ENCODE results near the gene DDIAS. TPM values are rescaled to one million over a fixed set of nuclear protein-coding genes. Genes with fewer than 3 reads are reported as not detected.

The DDIAS gene
- total and polyA plus RNA-seq, 2 donors (not counting 1 experiment from before 2014, with no cell fraction given): 1.7 to 3.3 TPM

DNA sequence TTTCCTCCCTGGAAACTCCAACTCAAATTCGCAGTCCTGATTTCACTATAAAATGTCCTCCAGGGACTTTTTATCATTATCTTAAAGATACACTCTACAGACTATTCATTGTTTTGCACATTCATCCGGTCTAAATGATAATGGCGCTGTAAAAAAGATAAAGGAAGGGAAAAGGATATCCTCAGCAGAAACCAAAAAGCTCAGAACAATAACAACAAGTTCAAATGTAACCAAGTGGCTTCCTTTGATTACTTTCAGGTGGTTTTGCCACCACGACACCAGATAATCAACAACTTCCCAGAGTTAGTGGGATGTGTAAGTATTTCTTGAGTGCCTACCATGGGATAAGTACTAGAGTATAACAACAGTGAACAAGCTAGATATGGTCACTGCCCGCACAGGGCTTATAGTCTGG, 27.6 kb upstream of the DDIAS start:
- Histone ChIP-seq H3K9me3 (ENCODE audit: control extremely low read depth in 1 of 3, control insufficient read depth in 2 of 3, insufficient read depth in 1 of 3, low read length in 2 of 3) (peaks cover 0 to 8% (median 3%) of the 10 kb centered on the region in 3 donors), H3K9ac (ENCODE audit: low read length) (no peak overlapping the region), H3K27me3 (replicated peaks in 1 of 4; ENCODE audit: control extremely low read depth in 1 of 4, control insufficient read depth in 3 of 4, insufficient read depth in 4 of 4, low read length in 3 of 4) (no peaks in the 10 kb centered on the region), H3K4me3 (ENCODE audit: control extremely low read depth in 1 of 5, extremely low read depth in 1 of 5, insufficient read depth in 1 of 5, low read depth in 2 of 5, low read length in 4 of 5) (no peak overlapping the region), H3K4me1 (ENCODE audit: control insufficient read depth in 2 of 2, insufficient read depth in 2 of 2, low read length in 2 of 2) (no peaks in the 10 kb centered on the region), H3K4me2 (replicated peaks; ENCODE audit: low read depth, low read length, poor library complexity, severe bottlenecking) (no peak overlapping the region), H2AFZ (ENCODE audit: insufficient read depth, low read depth, low read length, poor library complexity, severe bottlenecking) (no peak overlapping the region), H3K36me3 (replicated peaks in 1 of 2; ENCODE audit: control extremely low read depth in 1 of 2, control insufficient read depth in 1 of 2, extremely low read depth in 1 of 2, insufficient read depth in 2 of 2, low read length in 1 of 2) (no peaks in the 10 kb centered on the region), H3K79me2 (ENCODE audit: control insufficient read depth, insufficient read depth, low read length) (peaks cover 33% of the 10 kb centered on the region), H3K27ac (ENCODE audit: low read length in 2 of 2) (no peak overlapping the region), H4K20me1 (ENCODE audit: control insufficient read depth, insufficient read depth, low read length, poor library complexity, severe bottlenecking) (peaks cover 19% of the 10 kb centered on the region)
- Mint-ChIP-seq H3K4me3 (no peak overlapping the region), H3K27me3 (no peaks in the 10 kb centered on the region), H3K27ac (no peak overlapping the region), H3K9me3 (ENCODE audit: insufficient read depth) (no peaks in the 10 kb centered on the region), H3K4me1 (peaks cover 4% of the 10 kb centered on the region)
- no peak for TF ChIP-seq EZH2 (IDR thresholded peaks at IDR 0.05; ENCODE audit: borderline replicate concordance, insufficient read depth, low read depth, low read length, poor library complexity, severe bottlenecking)
- TF ChIP-seq, protein P1, sequence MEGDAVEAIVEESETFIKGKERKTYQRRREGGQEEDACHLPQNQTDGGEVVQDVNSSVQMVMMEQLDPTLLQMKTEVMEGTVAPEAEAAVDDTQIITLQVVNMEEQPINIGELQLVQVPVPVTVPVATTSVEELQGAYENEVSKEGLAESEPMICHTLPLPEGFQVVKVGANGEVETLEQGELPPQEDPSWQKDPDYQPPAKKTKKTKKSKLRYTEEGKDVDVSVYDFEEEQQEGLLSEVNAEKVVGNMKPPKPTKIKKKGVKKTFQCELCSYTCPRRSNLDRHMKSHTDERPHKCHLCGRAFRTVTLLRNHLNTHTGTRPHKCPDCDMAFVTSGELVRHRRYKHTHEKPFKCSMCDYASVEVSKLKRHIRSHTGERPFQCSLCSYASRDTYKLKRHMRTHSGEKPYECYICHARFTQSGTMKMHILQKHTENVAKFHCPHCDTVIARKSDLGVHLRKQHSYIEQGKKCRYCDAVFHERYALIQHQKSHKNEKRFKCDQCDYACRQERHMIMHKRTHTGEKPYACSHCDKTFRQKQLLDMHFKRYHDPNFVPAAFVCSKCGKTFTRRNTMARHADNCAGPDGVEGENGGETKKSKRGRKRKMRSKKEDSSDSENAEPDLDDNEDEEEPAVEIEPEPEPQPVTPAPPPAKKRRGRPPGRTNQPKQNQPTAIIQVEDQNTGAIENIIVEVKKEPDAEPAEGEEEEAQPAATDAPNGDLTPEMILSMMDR (IDR thresholded peaks at IDR 0.05): no peak
- WGBS (ENCODE audit: insufficient coverage): 60% methylated on average over 1 of the region's 5 CpGs
- CTCF ChIA-PET: interaction anchor here (1.5 kb wide), 1 partner anchor 377 kb away, joined by 3 read pairs; no protein-coding TSS in a partner anchor
- POLR2A ChIA-PET: no interaction called here
- DNase-seq (no peak), ATAC-seq (ENCODE audit: low read depth) (no peak)
- intact Hi-C loops (cut with micrococcal nuclease): no loop called here

DNA sequence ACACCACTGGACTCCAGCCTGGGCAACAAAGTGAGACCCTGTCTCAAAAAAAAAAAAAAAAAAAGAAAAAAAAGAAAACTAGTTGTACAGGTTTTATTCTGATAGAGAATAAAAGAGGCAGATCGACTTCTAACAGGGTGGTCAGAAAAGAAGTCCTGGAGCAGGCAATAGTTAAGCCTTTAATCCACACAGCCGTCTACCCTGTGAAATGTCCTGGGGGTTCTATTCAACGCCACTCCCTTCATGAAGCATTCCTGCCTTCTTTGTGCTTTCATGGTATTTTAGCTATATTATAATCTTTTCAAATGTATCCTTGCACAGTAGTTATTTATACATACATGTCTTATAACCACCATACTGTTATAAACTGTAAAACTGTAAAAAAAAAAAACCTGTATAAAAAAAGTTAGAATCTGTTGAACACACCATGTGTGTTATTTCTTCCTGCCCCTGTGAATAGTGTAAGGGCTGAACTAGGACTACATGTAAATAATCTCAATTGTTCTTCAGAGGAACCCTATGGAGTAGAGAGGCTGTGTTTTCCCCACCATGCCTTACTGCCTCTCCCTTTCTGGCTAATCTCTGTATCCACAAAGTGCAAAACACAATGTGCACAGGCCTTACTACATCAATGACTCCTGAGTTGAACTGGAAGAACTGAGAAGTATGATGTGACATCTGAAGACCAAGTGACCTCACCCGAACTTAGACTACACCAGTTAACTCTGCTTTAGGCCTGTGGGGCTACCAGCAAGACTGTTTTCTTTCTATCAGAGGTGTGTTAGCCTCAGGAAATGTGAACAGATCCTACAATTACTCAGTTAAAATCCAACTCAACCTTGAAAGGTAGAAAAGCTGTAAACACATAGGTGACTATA, 26.7 kb upstream of the DDIAS start:
- ATAC-seq (ENCODE audit: low read depth) (no peak), DNase-seq (no peak)
- ChIA-PET POLR2A (no interaction called here), CTCF (interaction anchor here (0.8 to 1.5 kb wide), 2 partner anchors 376 to 940 kb away, joined by 3 to 5 read pairs; no protein-coding TSS in a partner anchor)
- H3K27me3 ChIP-seq (replicated peaks in 1 of 4; ENCODE audit: control extremely low read depth in 1 of 4, control insufficient read depth in 3 of 4, insufficient read depth in 4 of 4, low read length in 3 of 4): no peaks in the 10 kb centered on the region
- H3K9me3 Mint-ChIP-seq (ENCODE audit: insufficient read depth): peaks cover 2% of the 10 kb centered on the region
- H3K9me3 ChIP-seq (ENCODE audit: control extremely low read depth in 1 of 3, control insufficient read depth in 2 of 3, insufficient read depth in 1 of 3, low read length in 2 of 3): peaks cover 0 to 8% (median 3%) of the 10 kb centered on the region in 3 donors
- peaks cover 0 to 3% of the 10 kb centered on the region in 2 experiments for H3K36me3 ChIP-seq (replicated peaks in 1 of 2; ENCODE audit: control extremely low read depth in 1 of 2, control insufficient read depth in 1 of 2, extremely low read depth in 1 of 2, insufficient read depth in 2 of 2, low read length in 1 of 2)
- H3K27ac Mint-ChIP-seq: no peak overlapping the region
- no peak overlapping the region for H3K27ac ChIP-seq (ENCODE audit: low read length in 2 of 2)
- H2AFZ ChIP-seq (ENCODE audit: insufficient read depth, low read depth, low read length, poor library complexity, severe bottlenecking): no peak overlapping the region
- H3K4me1 ChIP-seq (ENCODE audit: control insufficient read depth in 2 of 2, insufficient read depth in 2 of 2, low read length in 2 of 2): no peaks in the 10 kb centered on the region
- no peak overlapping the region for H3K9ac ChIP-seq (ENCODE audit: low read length)
- no peaks in the 10 kb centered on the region for H3K27me3 Mint-ChIP-seq
- H3K79me2 ChIP-seq (ENCODE audit: control insufficient read depth, insufficient read depth, low read length): peaks cover 33% of the 10 kb centered on the region
- H3K4me3 ChIP-seq (ENCODE audit: control extremely low read depth in 1 of 5, extremely low read depth in 1 of 5, insufficient read depth in 1 of 5, low read depth in 2 of 5, low read length in 4 of 5): no peak overlapping the region
- no peak for TF ChIP-seq EZH2 (IDR thresholded peaks at IDR 0.05; ENCODE audit: borderline replicate concordance, insufficient read depth, low read depth, low read length, poor library complexity, severe bottlenecking)
- TF ChIP-seq, protein P1 (IDR thresholded peaks at IDR 0.05): no peak
- intact Hi-C loops (cut with micrococcal nuclease): no loop called here
- H4K20me1 ChIP-seq (ENCODE audit: control insufficient read depth, insufficient read depth, low read length, poor library complexity, severe bottlenecking): peaks cover 19% of the 10 kb centered on the region
- H3K4me2 ChIP-seq (replicated peaks; ENCODE audit: low read depth, low read length, poor library complexity, severe bottlenecking): no peak overlapping the region
- H3K4me1 Mint-ChIP-seq: peaks cover 4% of the 10 kb centered on the region
- no peak overlapping the region for H3K4me3 Mint-ChIP-seq
- no CpG with 5 or more reads among the region's 4 CpGs for WGBS (ENCODE audit: insufficient coverage)
